GM12872 (cell line): Measurements from ENCODE around the gene PPAT.

ENCODE experiments used
- CTCF ChIP-seq: IDR thresholded peaks from 3 replicates; pipeline ENCODE4 v1.5.1; 2011; ENCODE audit warnings: low read depth, mild to moderate bottlenecking, low read length, moderate library complexity; ENCODE audit not compliant: insufficient read depth

The PPAT gene

GRCh38 chr4:56445699-56446098, 10.3 kb upstream of the PPAT start:
- no peak for TF ChIP-seq CTCF

- TF ChIP-seq CTCF: no peak
These were observed 9.3 kb upstream of the PPAT start for GRCh38 chr4:56444719-56445118.

GRCh38 chr4:56440983-56441382, 5.6 kb upstream of the PPAT start:
- TF ChIP-seq CTCF: no peak

- TF ChIP-seq CTCF: no peak
These were observed 3.4 kb upstream of the PPAT start for GRCh38 chr4:56438766-56439165.

GRCh38 chr4:56434599-56435139, 746 bp downstream of the PPAT start:
- no peak for TF ChIP-seq CTCF

GRCh38 chr4:56433280-56433679, 2.1 kb downstream of the PPAT start:
- no peak for TF ChIP-seq CTCF

- no peak for TF ChIP-seq CTCF
These were observed 5.2 kb downstream of the PPAT start for GRCh38 chr4:56430203-56430602.
